CD14-positive monocyte (primary cell): ENCODE results near the gene NDUFAF2. TPM values are rescaled to one million over a fixed set of nuclear protein-coding genes. Genes with fewer than 3 reads are reported as not detected.

ENCODE experiments used
- DNase-seq, 3 donors: peaks; one replicate each; pipeline ENCODE4 v3.0.0-alpha.2; 2011 to 2022
- H2AFZ ChIP-seq: 2 replicates; pipeline ENCODE4 v1.6.0; 2012; ENCODE audit warnings: mild to moderate bottlenecking, low read depth, low read length, inconsistent platforms; ENCODE audit not compliant: insufficient read depth, poor library complexity, severe bottlenecking
- H3K27ac ChIP-seq, 2 donors: 1 replicate in 1 of 2; 2 replicates in 1 of 2; pipeline ENCODE4 v1.5.1; 2012 to 2013; ENCODE audit warnings: low read length in 2 of 2, control low read depth in 1 of 2, inconsistent platforms in 1 of 2, low read depth in 1 of 2, mild to moderate bottlenecking in 1 of 2
- H3K27me3 ChIP-seq, 2 donors: one replicate each; pipeline versions ENCODE4 v1.6.0 to v1.6.1; 2011 to 2013; ENCODE audit warnings: low read length in 2 of 2; ENCODE audit not compliant: control insufficient read depth in 2 of 2, insufficient read depth in 2 of 2
- H3K36me3 ChIP-seq, 2 donors: replicated peaks in 1 of 2; 1 replicate in 1 of 2; 2 replicates in 1 of 2; pipeline versions ENCODE4 v1.5.1 to v1.6.1; 2012 to 2013; ENCODE audit warnings: low read length in 2 of 2, control low read depth in 1 of 2, inconsistent platforms in 1 of 2, mild to moderate bottlenecking in 1 of 2; ENCODE audit not compliant: insufficient read depth in 2 of 2, control insufficient read depth in 1 of 2
- H3K4me1 ChIP-seq, 2 donors: 1 replicate in 1 of 2; 2 replicates in 1 of 2; pipeline versions ENCODE4 v1.5.1 to v1.6.1; 2012 to 2013; ENCODE audit warnings: low read length in 2 of 2, control low read depth in 1 of 2, inconsistent platforms in 1 of 2, mild to moderate bottlenecking in 1 of 2, moderate library complexity in 1 of 2; ENCODE audit not compliant: insufficient read depth in 2 of 2, control insufficient read depth in 1 of 2
- H3K4me2 ChIP-seq: replicated peaks from 2 replicates; pipeline ENCODE3; 2012; ENCODE audit warnings: low read length, moderate library complexity, mild to moderate bottlenecking; ENCODE audit not compliant: poor library complexity, severe bottlenecking; ENCODE audit errors: extremely low read depth
- H3K4me3 ChIP-seq, 3 experiments: fragments of 200-600 bp in 1 of 3; sonication (generic) in 1 of 3; replicated peaks in 1 of 3; 1 replicate in 2 of 3; 2 replicates in 1 of 3; pipeline ENCODE4 v1.5.1; 2011 to 2013; ENCODE audit warnings: low read length in 3 of 3, mild to moderate bottlenecking in 3 of 3, control low read depth in 2 of 3, low read depth in 2 of 3, inconsistent platforms in 1 of 3, moderate library complexity in 1 of 3
- H3K79me2 ChIP-seq: 2 replicates; pipeline ENCODE4 v1.6.0; 2012; ENCODE audit warnings: mild to moderate bottlenecking, control low read depth, inconsistent platforms, low read length, moderate library complexity; ENCODE audit not compliant: insufficient read depth
- H3K9ac ChIP-seq: 2 replicates; pipeline ENCODE4 v1.6.0; 2017; ENCODE audit warnings: low read length, mild to moderate bottlenecking; ENCODE audit not compliant: insufficient read depth, poor library complexity, severe bottlenecking
- H3K9me3 ChIP-seq, 2 donors: replicated peaks in 1 of 2; 1 replicate in 1 of 2; 2 replicates in 1 of 2; pipeline versions ENCODE4 v1.5.1 to v1.6.1; 2012 to 2013; ENCODE audit warnings: low read length in 2 of 2, control low read depth in 1 of 2; ENCODE audit not compliant: control insufficient read depth in 1 of 2, insufficient read depth in 1 of 2
- H4K20me1 ChIP-seq: 2 replicates; pipeline ENCODE4 v1.6.0; 2012; ENCODE audit warnings: mild to moderate bottlenecking, low read length, control low read depth, moderate library complexity; ENCODE audit not compliant: insufficient read depth
- H3K27ac Mint-ChIP-seq, 7 donors: one replicate each; pipeline ENCODE4 v1.8.0; 2020; ENCODE audit warnings: mild to moderate bottlenecking in 7 of 7, mixed read lengths in 7 of 7, moderate library complexity in 6 of 7, inconsistent platforms in 2 of 7
- H3K27me3 Mint-ChIP-seq, 3 donors: one replicate each; pipeline ENCODE4 v1.8.0; 2021 to 2022; ENCODE audit warnings: low read depth in 3 of 3, mild to moderate bottlenecking in 3 of 3, mixed read lengths in 3 of 3, moderate library complexity in 3 of 3, inconsistent platforms in 1 of 3
- H3K36me3 Mint-ChIP-seq, 2 donors: one replicate each; pipeline ENCODE4 v1.8.0; 2020; ENCODE audit warnings: mixed read lengths in 2 of 2, inconsistent platforms in 1 of 2, mild to moderate bottlenecking in 1 of 2
- H3K4me1 Mint-ChIP-seq: one replicate; pipeline ENCODE4 v1.8.0; 2020; ENCODE audit warnings: mild to moderate bottlenecking, mixed read lengths
- H3K4me3 Mint-ChIP-seq, 2 donors: one replicate each; pipeline ENCODE4 v1.8.0; 2020; ENCODE audit warnings: mild to moderate bottlenecking in 2 of 2, mixed read lengths in 2 of 2, moderate library complexity in 1 of 2
- H3K9me3 Mint-ChIP-seq, 7 donors: one replicate each; pipeline ENCODE4 v1.8.0; 2020 to 2022; ENCODE audit warnings: mixed read lengths in 7 of 7, mild to moderate bottlenecking in 6 of 7, moderate library complexity in 6 of 7, inconsistent platforms in 2 of 7
- CTCF ChIP-seq: fragments of 200-600 bp; IDR thresholded peaks from one replicate; pipeline ENCODE4 v1.8.0; 2022; ENCODE audit warnings: antibody characterized with exemption, mild to moderate bottlenecking
- intact Hi-C, 2 donors: fragments of 100-400 bp; cut with micrococcal nuclease; formaldehyde crosslinking; loops; one replicate each; pipeline versions ENCODE4 v1.15.0 to v1.15.1; 2023
- polyA plus RNA-seq, 3 donors: library from polyadenylated mRNA; depleted of rRNA in 1 of 3; unstranded in 2 of 3; stranded (reverse) in 1 of 3; fragments of 300-500 nt in 2 of 3; fragments of >200 nt in 1 of 3; fragmentation: Illumina TruSeq in 2 of 3; gene quantifications; 1 replicate in 2 of 3; 2 replicates in 1 of 3; pipeline ENCODE4 v1.2.3, GENCODE V29; 2012 to 2021

NDUFAF2 gene
- polyA plus RNA-seq, 3 donors: 5.9 to 29.5 (median 25.0) TPM

GRCh38 chr5:61044545-61044944, 99.5 kb downstream of the NDUFAF2 start:
- Mint-ChIP-seq H3K27me3 (no peaks in the 10 kb centered on the region), H3K9me3 (peaks cover 0 to 3% (median 0%) of the 10 kb centered on the region in 7 donors), H3K4me3 (no peak overlapping the region), H3K4me1 (no peaks in the 10 kb centered on the region), H3K27ac (no peak overlapping the region), H3K36me3 (peaks cover 0 to 5% of the 10 kb centered on the region in 2 donors)
- Histone ChIP-seq H3K36me3 (no peaks in the 10 kb centered on the region), H3K79me2 (no peaks in the 10 kb centered on the region), H3K4me2 (no peak overlapping the region), H2AFZ (no peak overlapping the region), H3K27ac (no peak overlapping the region), H3K4me1 (no peaks in the 10 kb centered on the region), H3K27me3 (no peaks in the 10 kb centered on the region), H3K9ac (no peak overlapping the region), H3K4me3 (no peak overlapping the region), H3K9me3 (no peaks in the 10 kb centered on the region), H4K20me1 (no peaks in the 10 kb centered on the region)
- TF ChIP-seq CTCF: no peak
- intact Hi-C loops: no loop called here
- no peak for DNase-seq

DNA sequence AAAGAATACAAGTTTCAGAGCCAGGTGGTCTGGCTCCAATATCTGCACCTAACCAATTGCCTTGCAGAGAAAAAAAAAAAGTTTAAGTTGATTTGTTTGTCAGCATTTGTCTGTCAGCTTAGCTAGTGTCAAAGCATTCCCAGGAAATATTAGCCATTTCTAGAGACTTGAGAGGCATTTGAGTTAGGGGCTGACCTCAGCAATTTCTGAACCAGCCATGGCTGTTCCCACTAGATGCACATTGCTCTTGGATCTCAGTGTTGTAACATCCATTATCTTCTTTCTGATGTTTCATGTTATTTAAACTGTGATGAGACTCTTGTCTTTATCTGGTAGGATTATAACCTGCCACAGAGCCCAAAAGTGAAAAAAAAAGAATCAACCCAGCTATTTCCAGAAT, 102.3 kb downstream of the NDUFAF2 start:
- DNase-seq: no peak
- Histone ChIP-seq H3K4me1 (no peaks in the 10 kb centered on the region), H3K4me3 (no peak overlapping the region), H4K20me1 (no peaks in the 10 kb centered on the region), H3K79me2 (no peaks in the 10 kb centered on the region), H3K36me3 (no peaks in the 10 kb centered on the region), H3K9me3 (no peaks in the 10 kb centered on the region), H2AFZ (no peak overlapping the region), H3K27me3 (no peaks in the 10 kb centered on the region), H3K27ac (no peak overlapping the region), H3K9ac (no peak overlapping the region), H3K4me2 (no peak overlapping the region)
- Mint-ChIP-seq H3K27ac (no peak overlapping the region), H3K36me3 (peaks cover 0 to 3% of the 10 kb centered on the region in 2 donors), H3K4me3 (no peak overlapping the region), H3K9me3 (peaks cover 0 to 3% (median 0%) of the 10 kb centered on the region in 7 donors), H3K4me1 (no peaks in the 10 kb centered on the region), H3K27me3 (no peaks in the 10 kb centered on the region)
- TF ChIP-seq CTCF: no peak
- intact Hi-C loops: no loop called here
